ENCODE data around the gene CAPRIN1.
"Not testable (repeated sequence)": the region's sequence is repeated elsewhere in the genome, so short reads cannot be mapped to it uniquely, and the experiment has no call there.

Gene CAPRIN1

GRCh38 chr11:34050581-34051348, 766 bp upstream of the CAPRIN1 start:
- DNase-seq: no peak

- peak in 55 of 56 donors; percentile 14 to 91 (median 78) for DNase-seq
These were observed 591 bp downstream of the CAPRIN1 start for GRCh38 chr11:34052036-34052607.

- peak in 22 of 56 donors; percentile 6 to 54 (median 36) for DNase-seq
These were observed 1.2 kb downstream of the CAPRIN1 start for GRCh38 chr11:34052608-34053160.

- peak in 49 of 56 donors; percentile 3 to 71 (median 28) for DNase-seq
These were observed 1.7 kb downstream of the CAPRIN1 start for GRCh38 chr11:34053161-34053686.

GRCh38 chr11:34054351-34054750, 2.8 kb downstream of the CAPRIN1 start:
- not testable (repeated sequence) for DNase-seq

GRCh38 chr11:34055218-34056000, 3.9 kb downstream of the CAPRIN1 start:
- DNase-seq: no peak

- DNase-seq: no peak
These were observed 5.1 kb downstream of the CAPRIN1 start for GRCh38 chr11:34056672-34057071.

DNA sequence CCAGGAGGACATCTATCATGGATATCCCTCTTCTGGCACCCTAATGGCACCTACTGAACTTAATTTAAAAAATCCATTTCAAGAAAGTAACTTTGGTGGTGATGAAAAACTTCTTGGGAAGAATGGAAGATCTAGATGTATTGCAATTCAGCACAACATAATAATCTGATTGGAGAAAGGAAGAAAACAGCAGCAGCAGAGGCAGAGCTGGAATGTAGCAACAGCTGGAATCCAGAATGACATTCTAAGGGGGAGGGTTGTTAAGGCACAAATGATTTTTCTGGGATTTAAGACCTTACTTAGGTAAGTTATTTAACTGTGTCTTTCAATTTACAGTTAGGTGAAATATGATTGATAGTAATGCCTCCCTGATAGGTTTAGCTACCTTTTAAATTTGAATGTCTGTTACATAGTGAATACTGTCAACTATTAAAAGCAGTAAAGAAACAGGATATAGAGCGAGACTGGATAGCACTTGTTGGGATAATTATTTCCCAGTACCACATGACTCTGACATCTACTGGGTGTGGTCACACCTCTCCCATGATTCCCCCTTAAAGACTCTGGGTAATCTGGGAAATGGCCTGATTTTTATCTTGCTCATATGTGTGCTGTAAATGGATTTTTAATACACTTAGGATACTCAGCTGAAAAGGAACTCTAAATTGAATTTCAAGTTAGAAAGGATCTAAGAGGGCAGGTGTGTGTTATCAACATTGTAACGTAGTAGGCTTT, 11.7 kb downstream of the CAPRIN1 start:
- DNase-seq: no peak

DNA sequence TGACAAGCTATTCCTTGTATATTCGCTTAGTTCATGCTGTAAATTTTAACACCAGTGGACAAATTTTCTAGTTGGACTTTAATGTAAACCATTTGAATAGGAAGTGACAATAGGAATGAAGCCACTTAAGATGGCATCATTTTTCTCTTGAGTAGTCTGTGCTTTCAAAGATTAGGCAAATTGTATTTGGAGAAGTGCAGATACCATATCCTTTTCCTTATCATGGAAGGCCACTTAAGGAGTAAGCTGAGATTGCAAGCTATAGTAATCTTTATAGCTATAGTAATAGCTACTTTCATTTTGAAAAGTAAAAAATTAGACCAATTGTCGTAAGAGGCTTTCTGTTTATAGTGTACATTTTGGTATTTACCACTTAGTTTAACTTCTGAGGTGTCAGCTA, 12.8 kb downstream of the CAPRIN1 start:
- DNase-seq: no peak

GRCh38 chr11:34065505-34066203, 14.1 kb downstream of the CAPRIN1 start:
- DNase-seq: no peak

- not testable (repeated sequence) for DNase-seq
These were observed 15.2 kb downstream of the CAPRIN1 start for GRCh38 chr11:34066766-34067165.

GRCh38 chr11:34067383-34068065, 16.0 kb downstream of the CAPRIN1 start:
- DNase-seq: no peak

- no peak for DNase-seq
These were observed 16.6 kb downstream of the CAPRIN1 start for GRCh38 chr11:34068111-34068510.

- not testable (repeated sequence) for DNase-seq
These were observed 19.8 kb downstream of the CAPRIN1 start for GRCh38 chr11:34071306-34071705.

DNA sequence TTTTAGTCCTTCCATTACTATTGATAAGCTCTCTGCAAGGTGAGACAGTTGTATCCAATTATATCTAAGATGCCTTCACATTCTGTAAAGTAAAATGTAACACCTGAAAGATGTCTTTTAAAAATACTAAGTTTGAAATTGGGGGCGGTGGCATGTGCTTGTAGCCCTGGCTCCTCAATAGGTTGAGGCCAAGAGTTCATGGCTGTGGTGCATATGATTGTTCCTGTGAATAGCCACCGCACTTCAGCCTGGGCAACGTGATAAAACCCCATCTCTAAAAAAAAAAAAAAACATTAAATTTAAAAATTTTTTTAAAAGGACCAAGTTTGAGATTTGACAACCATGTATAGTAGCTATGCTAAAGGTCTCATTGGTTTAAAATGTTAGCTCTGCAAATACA, 20.5 kb downstream of the CAPRIN1 start:
- DNase-seq: no peak

DNA sequence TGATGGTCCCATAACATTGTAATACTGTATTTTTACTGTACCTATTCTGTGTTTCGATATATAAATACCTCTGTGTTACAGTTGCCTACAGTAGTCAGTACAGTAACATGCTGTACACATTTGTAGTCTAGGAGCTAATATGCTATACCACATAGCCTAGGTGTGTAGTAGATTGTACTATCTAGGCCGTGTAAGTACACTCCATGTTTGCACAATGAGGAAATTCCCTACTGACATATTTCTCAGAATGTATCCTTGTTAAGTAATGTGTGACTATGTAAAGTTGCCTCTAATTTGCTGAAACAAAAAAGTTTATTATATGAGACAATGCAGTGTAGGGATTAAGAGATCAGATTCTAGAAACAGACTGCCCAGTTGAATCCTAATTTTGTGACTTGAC, 21.3 kb downstream of the CAPRIN1 start:
- DNase-seq: no peak

- no peak for DNase-seq
These were observed 22.9 kb downstream of the CAPRIN1 start for GRCh38 chr11:34074391-34074790.

- DNase-seq: no peak
These were observed 23.8 kb downstream of the CAPRIN1 start for GRCh38 chr11:34075178-34075820.

DNA sequence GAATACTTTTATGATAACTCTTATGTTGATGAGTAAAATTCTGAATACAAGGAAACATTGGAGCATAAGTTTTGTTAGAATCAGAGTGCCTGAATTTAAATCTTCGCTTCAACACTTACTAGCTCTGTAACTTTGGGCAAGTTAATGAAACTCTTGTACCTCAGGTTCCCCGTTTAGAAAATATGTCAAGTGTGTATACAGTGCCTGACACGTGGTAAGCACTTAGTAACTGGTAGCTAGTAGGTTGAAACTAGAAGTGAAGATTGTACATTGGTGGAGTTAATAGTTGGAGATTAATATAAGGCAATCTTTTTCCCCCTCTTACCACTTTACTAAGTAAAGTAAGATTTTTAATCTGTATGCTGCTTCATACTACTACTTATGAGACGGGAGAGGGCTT, 29.1 kb downstream of the CAPRIN1 start:
- no peak for DNase-seq

Measured in nucleus accumbens (tissue), 56 donors.